Stimulated activated effector memory CD8-positive, alpha-beta T cell treated with anti-CD3 and anti-CD28 coated beads, Interleukin-12 subunit alpha, Interleukin-12 subunit beta, amount 100 ng/mL, for 72 hours (primary cell): Measurements from ENCODE around the gene RNASE8.

Source experiments
- ATAC-seq: fragments of 150-1000 bp; cut with Tn5 transposase; 2 replicates; pipeline ENCODE4 v1.10.0; 2021
- DNase-seq, 2 donors: peaks; one replicate each; pipeline ENCODE4 v3.0.0; 2021 to 2022; ENCODE audit warnings: low spot score in 2 of 2
- H3K27ac Mint-ChIP-seq: one replicate; pipeline ENCODE4 v1.8.0; 2022; ENCODE audit warnings: mild to moderate bottlenecking, mixed read lengths
- H3K36me3 Mint-ChIP-seq: one replicate; pipeline ENCODE4 v1.8.0; 2022; ENCODE audit warnings: mild to moderate bottlenecking, mixed read lengths
- H3K4me1 Mint-ChIP-seq: one replicate; pipeline ENCODE4 v1.8.0; 2022; ENCODE audit warnings: mixed read lengths
- H3K4me3 Mint-ChIP-seq: one replicate; pipeline ENCODE4 v1.8.0; 2022; ENCODE audit warnings: mild to moderate bottlenecking, mixed read lengths
- H3K9me3 Mint-ChIP-seq: one replicate; pipeline ENCODE4 v1.8.0; 2022; ENCODE audit warnings: mixed read lengths

RNASE8 gene

GRCh38 chr14:21024585-21025370, 32.8 kb upstream of the RNASE8 start, which contains the start of gene NDRG2:
Gene NDRG2, minus strand, starts transcription at chr14:21025061. Its CDS starts 1,746 bp downstream, at chr14:21023315.
- H3K27ac Mint-ChIP-seq = peak within 1 kb of the TSS; percentile 46
- H3K4me1 Mint-ChIP-seq = peaks cover 19% of the 10 kb centered on the region
- H3K4me3 Mint-ChIP-seq = peak within 1 kb of the TSS; percentile 75
- ATAC-seq (peak; percentile 82), DNase-seq (peak; percentile 30 to 69)
- no peaks in the 10 kb centered on the region for H3K36me3 Mint-ChIP-seq
- H3K9me3 Mint-ChIP-seq = no peaks in the 10 kb centered on the region

- no peak for ATAC-seq
- Mint-ChIP-seq H3K4me3 (peak overlapping the region; percentile 75), H3K36me3 (no peaks in the 10 kb centered on the region), H3K9me3 (no peaks in the 10 kb centered on the region), H3K27ac (no peak overlapping the region), H3K4me1 (peaks cover 19% of the 10 kb centered on the region)
- DNase-seq = no peak
These were observed 32.0 kb upstream of the RNASE8 start for GRCh38 chr14:21025371-21026273.

- H3K4me1 Mint-ChIP-seq = peaks cover 19% of the 10 kb centered on the region
- DNase-seq = no peak
- no peak overlapping the region for H3K4me3 Mint-ChIP-seq
These were observed 31.2 kb upstream of the RNASE8 start for GRCh38 chr14:21026274-21026987.

GRCh38 chr14:21026988-21027315, 30.7 kb upstream of the RNASE8 start:
- ATAC-seq (no peak), DNase-seq (no peak)
- Mint-ChIP-seq H3K27ac (no peak overlapping the region), H3K4me1 (peaks cover 19% of the 10 kb centered on the region), H3K4me3 (no peak overlapping the region), H3K36me3 (no peaks in the 10 kb centered on the region), H3K9me3 (no peaks in the 10 kb centered on the region)

More at GRCh38 chr14:21026274-21026987, 31.2 kb upstream of the RNASE8 start:
- ATAC-seq = no peak
- no peak overlapping the region for H3K27ac Mint-ChIP-seq
- no peaks in the 10 kb centered on the region for H3K9me3 Mint-ChIP-seq
- no peaks in the 10 kb centered on the region for H3K36me3 Mint-ChIP-seq

- no peak within 1 kb of the TSS for H3K4me3 Mint-ChIP-seq
- H3K9me3 Mint-ChIP-seq = no peaks in the 10 kb centered on the region
- no peaks in the 10 kb centered on the region for H3K36me3 Mint-ChIP-seq
- no peak within 1 kb of the TSS for H3K27ac Mint-ChIP-seq
- DNase-seq = no peak
- no peaks in the 10 kb centered on the region for H3K4me1 Mint-ChIP-seq
- ATAC-seq = no peak
These were observed 27.7 kb upstream of the RNASE8 start, which contains the start of gene TPPP2 for GRCh38 chr14:21029917-21030316. Gene TPPP2, plus strand, starts transcription at chr14:21030217. Its CDS starts 365 bp downstream, at chr14:21030582.

GRCh38 chr14:21030531-21030930, 27.1 kb upstream of the RNASE8 start:
- H3K4me3 Mint-ChIP-seq = no peak overlapping the region
- H3K36me3 Mint-ChIP-seq = no peaks in the 10 kb centered on the region
- H3K4me1 Mint-ChIP-seq = no peaks in the 10 kb centered on the region
- H3K9me3 Mint-ChIP-seq = no peaks in the 10 kb centered on the region
- H3K27ac Mint-ChIP-seq = no peak overlapping the region
- no peak for DNase-seq
- ATAC-seq = no peak

- no peaks in the 10 kb centered on the region for H3K9me3 Mint-ChIP-seq
- H3K27ac Mint-ChIP-seq = no peak overlapping the region
- no peak overlapping the region for H3K4me3 Mint-ChIP-seq
- DNase-seq (no peak), ATAC-seq (no peak)
- no peaks in the 10 kb centered on the region for H3K36me3 Mint-ChIP-seq
- no peaks in the 10 kb centered on the region for H3K4me1 Mint-ChIP-seq
These were observed 25.1 kb upstream of the RNASE8 start for GRCh38 chr14:21032326-21033132.

GRCh38 chr14:21033133-21033698, 24.4 kb upstream of the RNASE8 start:
- no peak overlapping the region for H3K4me3 Mint-ChIP-seq
- no peak overlapping the region for H3K27ac Mint-ChIP-seq
- no peaks in the 10 kb centered on the region for H3K4me1 Mint-ChIP-seq
- H3K9me3 Mint-ChIP-seq = no peaks in the 10 kb centered on the region
- no peaks in the 10 kb centered on the region for H3K36me3 Mint-ChIP-seq
- DNase-seq (no peak), ATAC-seq (no peak)

- H3K27ac Mint-ChIP-seq = no peak within 1 kb of the TSS
These were observed 22.9 kb upstream of the RNASE8 start, which contains the start of gene RNASE13 for GRCh38 chr14:21034707-21035106. Gene RNASE13, minus strand, starts transcription at chr14:21034807. Its CDS starts 519 bp downstream, at chr14:21034288.

GRCh38 chr14:21036751-21037150, 20.9 kb upstream of the RNASE8 start:
- ATAC-seq (peak; percentile 63), DNase-seq (no peak)
- H3K4me1 Mint-ChIP-seq = no peaks in the 10 kb centered on the region
- H3K27ac Mint-ChIP-seq = no peak overlapping the region
- no peaks in the 10 kb centered on the region for H3K36me3 Mint-ChIP-seq
- no peak overlapping the region for H3K4me3 Mint-ChIP-seq
- no peaks in the 10 kb centered on the region for H3K9me3 Mint-ChIP-seq

More at GRCh38 chr14:21034707-21035106, 22.9 kb upstream of the RNASE8 start, which contains the start of gene RNASE13:
- DNase-seq = no peak
- Mint-ChIP-seq H3K4me3 (no peak within 1 kb of the TSS), H3K9me3 (no peaks in the 10 kb centered on the region), H3K36me3 (no peaks in the 10 kb centered on the region), H3K4me1 (no peaks in the 10 kb centered on the region)
- ATAC-seq = no peak

GRCh38 chr14:21037156-21037555, 20.5 kb upstream of the RNASE8 start:
- no peak for DNase-seq
- H3K4me3 Mint-ChIP-seq = no peak overlapping the region
- H3K9me3 Mint-ChIP-seq = no peaks in the 10 kb centered on the region
- H3K27ac Mint-ChIP-seq = no peak overlapping the region
- ATAC-seq = no peak
- H3K36me3 Mint-ChIP-seq = no peaks in the 10 kb centered on the region
- no peaks in the 10 kb centered on the region for H3K4me1 Mint-ChIP-seq

GRCh38 chr14:21038441-21039422, 18.9 kb upstream of the RNASE8 start:
- no peak for DNase-seq
- no peaks in the 10 kb centered on the region for H3K36me3 Mint-ChIP-seq
- ATAC-seq = no peak
- H3K27ac Mint-ChIP-seq = no peak overlapping the region
- no peaks in the 10 kb centered on the region for H3K9me3 Mint-ChIP-seq
- H3K4me1 Mint-ChIP-seq = no peaks in the 10 kb centered on the region
- no peak overlapping the region for H3K4me3 Mint-ChIP-seq
